Skeletal muscle tissue (tissue), 4 donors: ENCODE data around the gene ALG11. TPM values are rescaled to one million over a fixed set of nuclear protein-coding genes. Genes with fewer than 3 reads are reported as not detected.
A peak's percentile ranks its signal among the peaks of the same experiment; 100 is the strongest.

ENCODE experiments used
- H3K27ac ChIP-seq: one replicate; pipeline ENCODE4 v1.7.0; 2013; ENCODE audit warnings: mild to moderate bottlenecking, low read depth, low read length, inconsistent platforms
- H3K27me3 ChIP-seq, 3 donors: one replicate each; pipeline ENCODE4 v1.7.0; 2013; ENCODE audit warnings: low read length in 3 of 3; ENCODE audit not compliant: control insufficient read depth in 3 of 3, insufficient read depth in 3 of 3
- H3K36me3 ChIP-seq, 3 donors: one replicate each; pipeline ENCODE4 v1.7.0; 2013; ENCODE audit warnings: low read length in 3 of 3; ENCODE audit not compliant: control insufficient read depth in 3 of 3, insufficient read depth in 3 of 3
- H3K4me1 ChIP-seq, 3 donors: one replicate each; pipeline ENCODE4 v1.7.0; 2013; ENCODE audit warnings: low read length in 3 of 3, mild to moderate bottlenecking in 3 of 3; ENCODE audit not compliant: control insufficient read depth in 3 of 3, insufficient read depth in 3 of 3
- H3K4me3 ChIP-seq, 3 donors: one replicate each; pipeline ENCODE4 v1.7.0; 2013; ENCODE audit warnings: low read length in 3 of 3
- H3K9ac ChIP-seq, 3 donors: one replicate each; pipeline ENCODE4 v1.7.0; 2013; ENCODE audit warnings: low read length in 3 of 3, mild to moderate bottlenecking in 3 of 3, moderate library complexity in 2 of 3, low read depth in 1 of 3
- H3K9me3 ChIP-seq, 3 donors: one replicate each; pipeline ENCODE4 v1.7.0; 2013; ENCODE audit warnings: low read length in 3 of 3; ENCODE audit not compliant: control insufficient read depth in 3 of 3
- total RNA-seq: library from RNA; depleted of rRNA; stranded (reverse); fragments of >200 nt; gene quantifications from one replicate; pipeline ENCODE4 v1.2.3, GENCODE V29; 2014
- donor health status: Osteomylitis.

Gene ALG11, protein sequence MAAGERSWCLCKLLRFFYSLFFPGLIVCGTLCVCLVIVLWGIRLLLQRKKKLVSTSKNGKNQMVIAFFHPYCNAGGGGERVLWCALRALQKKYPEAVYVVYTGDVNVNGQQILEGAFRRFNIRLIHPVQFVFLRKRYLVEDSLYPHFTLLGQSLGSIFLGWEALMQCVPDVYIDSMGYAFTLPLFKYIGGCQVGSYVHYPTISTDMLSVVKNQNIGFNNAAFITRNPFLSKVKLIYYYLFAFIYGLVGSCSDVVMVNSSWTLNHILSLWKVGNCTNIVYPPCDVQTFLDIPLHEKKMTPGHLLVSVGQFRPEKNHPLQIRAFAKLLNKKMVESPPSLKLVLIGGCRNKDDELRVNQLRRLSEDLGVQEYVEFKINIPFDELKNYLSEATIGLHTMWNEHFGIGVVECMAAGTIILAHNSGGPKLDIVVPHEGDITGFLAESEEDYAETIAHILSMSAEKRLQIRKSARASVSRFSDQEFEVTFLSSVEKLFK
- total RNA-seq, result 25.1 TPM

GRCh38 chr13:52011632-52012511, at the start of gene ALG11:
Gene ALG11, plus strand, starts transcription at chr13:52012398. Its CDS starts 21 bp downstream, at chr13:52012419.
- Histone ChIP-seq H3K27me3 (no peaks in the 10 kb centered on the region), H3K9me3 (no peaks in the 10 kb centered on the region), H3K27ac (peak within 1 kb of the TSS; percentile 71), H3K9ac (peak within 1 kb of the TSS; percentile 86 to 94 (median 90)), H3K4me1 (peaks cover 4 to 12% (median 10%) of the 10 kb centered on the region in 3 donors), H3K36me3 (peaks cover 0 to 2% (median 0%) of the 10 kb centered on the region in 3 donors), H3K4me3 (peak within 1 kb of the TSS; percentile 96 to 99 (median 96))

DNA sequence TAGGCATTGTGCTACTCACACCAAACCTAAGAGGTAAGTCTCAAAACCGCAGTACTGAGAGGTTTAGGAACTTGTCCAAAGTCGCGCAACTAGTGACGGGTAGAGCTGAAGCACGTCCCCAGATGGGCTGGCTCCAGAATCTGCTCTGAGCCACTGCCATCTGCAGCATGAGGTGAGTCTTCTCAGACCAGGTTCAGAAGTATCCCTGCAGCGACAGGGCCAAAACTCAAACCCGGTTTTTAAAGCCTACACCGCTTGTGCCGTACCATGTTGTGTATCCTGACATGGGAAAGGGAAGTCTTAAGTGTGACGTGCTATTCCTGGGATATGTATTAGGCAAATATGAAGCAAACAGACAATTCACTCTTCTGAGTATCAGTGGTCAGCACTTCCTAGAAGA, 46.0 kb upstream of the ALG11 start:
- H3K4me1 ChIP-seq, result peaks cover 0 to 3% (median 0%) of the 10 kb centered on the region in 3 donors
- no peak overlapping the region for H3K9ac ChIP-seq
- no peaks in the 10 kb centered on the region for H3K27me3 ChIP-seq
- no peak overlapping the region for H3K4me3 ChIP-seq
- no peak overlapping the region for H3K27ac ChIP-seq
- no peaks in the 10 kb centered on the region for H3K9me3 ChIP-seq
- H3K36me3 ChIP-seq, result peaks cover 0 to 17% (median 4%) of the 10 kb centered on the region in 3 donors

- no peaks in the 10 kb centered on the region for H3K4me1 ChIP-seq
- no peak overlapping the region for H3K9ac ChIP-seq
- peaks cover 0 to 17% (median 4%) of the 10 kb centered on the region in 3 donors for H3K36me3 ChIP-seq
- H3K9me3 ChIP-seq, result no peaks in the 10 kb centered on the region
- no peak overlapping the region for H3K27ac ChIP-seq
- no peaks in the 10 kb centered on the region for H3K27me3 ChIP-seq
- no peak overlapping the region for H3K4me3 ChIP-seq
These were observed 44.4 kb upstream of the ALG11 start for GRCh38 chr13:51967482-51968446.

DNA sequence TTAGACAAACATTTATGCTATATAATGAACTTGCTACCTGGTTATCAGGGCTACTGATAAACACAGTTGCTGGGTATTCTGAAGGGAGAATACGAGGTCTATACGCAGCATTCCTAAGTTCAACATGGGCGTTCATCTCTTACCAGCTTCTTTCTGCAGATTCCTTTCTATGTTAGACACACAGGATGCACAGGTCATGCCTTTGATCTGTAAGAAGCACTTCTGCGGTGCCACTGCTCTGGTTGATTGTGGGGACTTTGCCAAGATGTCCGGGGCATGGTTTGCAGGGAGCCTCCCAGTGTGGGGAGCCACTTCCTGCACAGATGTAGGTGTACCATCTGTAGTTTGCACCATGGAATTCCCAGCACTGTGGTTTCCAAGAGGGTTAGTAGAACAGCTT, 41.8 kb upstream of the ALG11 start:
- Histone ChIP-seq H3K4me1 (no peaks in the 10 kb centered on the region), H3K9ac (no peak overlapping the region), H3K27me3 (no peaks in the 10 kb centered on the region), H3K27ac (no peak overlapping the region), H3K9me3 (no peaks in the 10 kb centered on the region), H3K4me3 (no peak overlapping the region), H3K36me3 (peaks cover 0 to 24% (median 4%) of the 10 kb centered on the region in 3 donors)

GRCh38 chr13:51971520-51972426, 40.4 kb upstream of the ALG11 start:
- Histone ChIP-seq H3K4me1 (no peaks in the 10 kb centered on the region), H3K9ac (no peak overlapping the region), H3K27me3 (no peaks in the 10 kb centered on the region), H3K36me3 (peaks cover 0 to 23% (median 4%) of the 10 kb centered on the region in 3 donors), H3K9me3 (no peaks in the 10 kb centered on the region), H3K4me3 (no peak overlapping the region), H3K27ac (no peak overlapping the region)

GRCh38 chr13:51974482-51974881, 37.7 kb upstream of the ALG11 start:
- no peaks in the 10 kb centered on the region for H3K4me1 ChIP-seq
- no peak overlapping the region for H3K27ac ChIP-seq
- no peak overlapping the region for H3K9ac ChIP-seq
- H3K4me3 ChIP-seq, result no peak overlapping the region
- no peaks in the 10 kb centered on the region for H3K9me3 ChIP-seq
- no peaks in the 10 kb centered on the region for H3K27me3 ChIP-seq
- peaks cover 0 to 14% (median 4%) of the 10 kb centered on the region in 3 donors for H3K36me3 ChIP-seq

- no peak overlapping the region for H3K9ac ChIP-seq
- H3K36me3 ChIP-seq, result peaks cover 0 to 9% (median 0%) of the 10 kb centered on the region in 3 donors
- no peak overlapping the region for H3K4me3 ChIP-seq
- H3K9me3 ChIP-seq, result no peaks in the 10 kb centered on the region
- no peaks in the 10 kb centered on the region for H3K27me3 ChIP-seq
- no peaks in the 10 kb centered on the region for H3K4me1 ChIP-seq
- no peak overlapping the region for H3K27ac ChIP-seq
These were observed 35.8 kb upstream of the ALG11 start for GRCh38 chr13:51976423-51976822.

DNA sequence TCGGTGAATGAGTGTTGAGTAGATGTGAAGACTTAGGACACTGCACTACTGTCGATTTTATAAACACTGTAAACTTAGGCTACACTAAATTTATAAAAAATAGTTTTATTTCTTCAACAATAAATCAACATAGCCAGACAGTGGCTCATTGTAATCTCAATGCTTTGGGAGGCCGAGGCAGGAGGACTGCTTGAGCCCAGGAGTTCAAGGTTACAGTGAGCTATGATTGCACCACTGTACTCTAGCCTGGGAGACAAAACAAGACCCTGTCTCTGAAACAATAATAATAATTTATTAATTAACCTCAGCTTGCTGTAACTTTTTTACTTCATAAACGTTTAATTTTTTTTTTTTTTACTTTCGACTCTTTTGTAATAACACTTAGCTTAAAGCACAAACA, 35.3 kb upstream of the ALG11 start:
- Histone ChIP-seq H3K27me3 (no peaks in the 10 kb centered on the region), H3K4me3 (no peak overlapping the region), H3K9me3 (no peaks in the 10 kb centered on the region), H3K9ac (no peak overlapping the region), H3K4me1 (no peaks in the 10 kb centered on the region), H3K36me3 (peaks cover 0 to 9% (median 0%) of the 10 kb centered on the region in 3 donors), H3K27ac (no peak overlapping the region)
